ENCODE data around the gene ZGRF1.
"Not testable (repeated sequence)": the region's sequence is repeated elsewhere in the genome, so short reads cannot be mapped to it uniquely, and the experiment has no call there.

Gene ZGRF1

GRCh38 chr4:112636688-112637551 lies at the start of gene ZGRF1, which contains the start of gene LARP7:
Gene ZGRF1, minus strand, starts transcription at chr4:112636909. Its CDS starts 3,733 bp downstream, at chr4:112633176.
Gene LARP7, plus strand, starts transcription at chr4:112637143. Its CDS starts 7,527 bp downstream, at chr4:112644670.
- Histone ChIP-seq H3K4me3 (ENCODE audit: low read depth, low read length) (peak within 1 kb of the TSS; percentile 98), H3K9me3 (ENCODE audit: control insufficient read depth, insufficient read depth, low read length) (no peaks in the 10 kb centered on the region), H3K4me1 (ENCODE audit: control insufficient read depth, insufficient read depth, low read length) (peaks cover 11% of the 10 kb centered on the region), H3K27me3 (ENCODE audit: control insufficient read depth, insufficient read depth, low read length) (no peaks in the 10 kb centered on the region), H3K36me3 (ENCODE audit: control insufficient read depth, insufficient read depth, low read length) (no peaks in the 10 kb centered on the region), H3K9ac (ENCODE audit: low read depth, low read length) (peak within 1 kb of the TSS; percentile 95)

GRCh38 chr4:112680996-112681395 lies 44.3 kb upstream of the ZGRF1 start:
- H3K4me3 ChIP-seq (ENCODE audit: low read depth, low read length), result no peak overlapping the region
- no peaks in the 10 kb centered on the region for H3K9me3 ChIP-seq (ENCODE audit: control insufficient read depth, insufficient read depth, low read length)
- no peaks in the 10 kb centered on the region for H3K4me1 ChIP-seq (ENCODE audit: control insufficient read depth, insufficient read depth, low read length)
- no peaks in the 10 kb centered on the region for H3K27me3 ChIP-seq (ENCODE audit: control insufficient read depth, insufficient read depth, low read length)
- no peaks in the 10 kb centered on the region for H3K36me3 ChIP-seq (ENCODE audit: control insufficient read depth, insufficient read depth, low read length)
- H3K9ac ChIP-seq (ENCODE audit: low read depth, low read length), result no peak overlapping the region

GRCh38 chr4:112677519-112678091 lies 40.9 kb upstream of the ZGRF1 start:
- Histone ChIP-seq H3K27me3 (ENCODE audit: control insufficient read depth, insufficient read depth, low read length) (no peaks in the 10 kb centered on the region), H3K36me3 (ENCODE audit: control insufficient read depth, insufficient read depth, low read length) (no peaks in the 10 kb centered on the region), H3K4me1 (ENCODE audit: control insufficient read depth, insufficient read depth, low read length) (no peaks in the 10 kb centered on the region), H3K9ac (ENCODE audit: low read depth, low read length) (no peak overlapping the region), H3K9me3 (ENCODE audit: control insufficient read depth, insufficient read depth, low read length) (no peaks in the 10 kb centered on the region), H3K4me3 (ENCODE audit: low read depth, low read length) (no peak overlapping the region)

- Histone ChIP-seq H3K4me1 (ENCODE audit: control insufficient read depth, insufficient read depth, low read length) (no peaks in the 10 kb centered on the region), H3K4me3 (ENCODE audit: low read depth, low read length) (no peak overlapping the region), H3K9ac (ENCODE audit: low read depth, low read length) (no peak overlapping the region), H3K9me3 (ENCODE audit: control insufficient read depth, insufficient read depth, low read length) (no peaks in the 10 kb centered on the region), H3K27me3 (ENCODE audit: control insufficient read depth, insufficient read depth, low read length) (no peaks in the 10 kb centered on the region), H3K36me3 (ENCODE audit: control insufficient read depth, insufficient read depth, low read length) (no peaks in the 10 kb centered on the region)
Measured at GRCh38 chr4:112674376-112674775, 37.7 kb upstream of the ZGRF1 start.

- no peaks in the 10 kb centered on the region for H3K27me3 ChIP-seq (ENCODE audit: control insufficient read depth, insufficient read depth, low read length)
- no peaks in the 10 kb centered on the region for H3K9me3 ChIP-seq (ENCODE audit: control insufficient read depth, insufficient read depth, low read length)
- H3K4me3 ChIP-seq (ENCODE audit: low read depth, low read length), result no peak overlapping the region
- no peaks in the 10 kb centered on the region for H3K4me1 ChIP-seq (ENCODE audit: control insufficient read depth, insufficient read depth, low read length)
- H3K36me3 ChIP-seq (ENCODE audit: control insufficient read depth, insufficient read depth, low read length), result no peaks in the 10 kb centered on the region
- no peak overlapping the region for H3K9ac ChIP-seq (ENCODE audit: low read depth, low read length)
Measured at GRCh38 chr4:112673686-112674085, 37.0 kb upstream of the ZGRF1 start.

GRCh38 chr4:112673076-112673475 lies 36.4 kb upstream of the ZGRF1 start:
- no peaks in the 10 kb centered on the region for H3K36me3 ChIP-seq (ENCODE audit: control insufficient read depth, insufficient read depth, low read length)
- H3K9me3 ChIP-seq (ENCODE audit: control insufficient read depth, insufficient read depth, low read length), result no peaks in the 10 kb centered on the region
- no peak overlapping the region for H3K9ac ChIP-seq (ENCODE audit: low read depth, low read length)
- H3K4me1 ChIP-seq (ENCODE audit: control insufficient read depth, insufficient read depth, low read length), result no peaks in the 10 kb centered on the region
- H3K4me3 ChIP-seq (ENCODE audit: low read depth, low read length), result no peak overlapping the region
- H3K27me3 ChIP-seq (ENCODE audit: control insufficient read depth, insufficient read depth, low read length), result no peaks in the 10 kb centered on the region

GRCh38 chr4:112668131-112668530 lies 31.4 kb upstream of the ZGRF1 start:
- Histone ChIP-seq H3K36me3 (ENCODE audit: control insufficient read depth, insufficient read depth, low read length) (no peaks in the 10 kb centered on the region), H3K9me3 (ENCODE audit: control insufficient read depth, insufficient read depth, low read length) (no peaks in the 10 kb centered on the region), H3K9ac (ENCODE audit: low read depth, low read length) (no peak overlapping the region), H3K4me3 (ENCODE audit: low read depth, low read length) (no peak overlapping the region), H3K27me3 (ENCODE audit: control insufficient read depth, insufficient read depth, low read length) (no peaks in the 10 kb centered on the region), H3K4me1 (ENCODE audit: control insufficient read depth, insufficient read depth, low read length) (no peaks in the 10 kb centered on the region)

GRCh38 chr4:112664611-112665010 lies 27.9 kb upstream of the ZGRF1 start:
- H3K4me3 ChIP-seq (ENCODE audit: low read depth, low read length), result no peak overlapping the region
- no peaks in the 10 kb centered on the region for H3K4me1 ChIP-seq (ENCODE audit: control insufficient read depth, insufficient read depth, low read length)
- H3K36me3 ChIP-seq (ENCODE audit: control insufficient read depth, insufficient read depth, low read length), result no peaks in the 10 kb centered on the region
- H3K9me3 ChIP-seq (ENCODE audit: control insufficient read depth, insufficient read depth, low read length), result no peaks in the 10 kb centered on the region
- H3K27me3 ChIP-seq (ENCODE audit: control insufficient read depth, insufficient read depth, low read length), result no peaks in the 10 kb centered on the region
- no peak overlapping the region for H3K9ac ChIP-seq (ENCODE audit: low read depth, low read length)

- peaks cover 25% of the 10 kb centered on the region for H3K4me1 ChIP-seq (ENCODE audit: control insufficient read depth, insufficient read depth, low read length)
- H3K9ac ChIP-seq (ENCODE audit: low read depth, low read length); H3K9me3 ChIP-seq (ENCODE audit: control insufficient read depth, insufficient read depth, low read length); H3K27me3 ChIP-seq (ENCODE audit: control insufficient read depth, insufficient read depth, low read length); H3K4me3 ChIP-seq (ENCODE audit: low read depth, low read length); H3K36me3 ChIP-seq (ENCODE audit: control insufficient read depth, insufficient read depth, low read length): not testable (repeated sequence)
Measured at GRCh38 chr4:112656115-112656514, 19.4 kb upstream of the ZGRF1 start.

GRCh38 chr4:112655270-112655669 lies 18.6 kb upstream of the ZGRF1 start:
- Histone ChIP-seq H3K9ac (ENCODE audit: low read depth, low read length) (no peak overlapping the region), H3K36me3 (ENCODE audit: control insufficient read depth, insufficient read depth, low read length) (no peaks in the 10 kb centered on the region), H3K9me3 (ENCODE audit: control insufficient read depth, insufficient read depth, low read length) (no peaks in the 10 kb centered on the region), H3K4me3 (ENCODE audit: low read depth, low read length) (no peak overlapping the region), H3K4me1 (ENCODE audit: control insufficient read depth, insufficient read depth, low read length) (peaks cover 25% of the 10 kb centered on the region), H3K27me3 (ENCODE audit: control insufficient read depth, insufficient read depth, low read length) (no peaks in the 10 kb centered on the region)

- peaks cover 7% of the 10 kb centered on the region for H3K36me3 ChIP-seq (ENCODE audit: control insufficient read depth, insufficient read depth, low read length)
- H3K9ac ChIP-seq (ENCODE audit: low read depth, low read length), result no peak overlapping the region
- H3K27me3 ChIP-seq (ENCODE audit: control insufficient read depth, insufficient read depth, low read length), result no peaks in the 10 kb centered on the region
- H3K9me3 ChIP-seq (ENCODE audit: control insufficient read depth, insufficient read depth, low read length), result no peaks in the 10 kb centered on the region
- H3K4me3 ChIP-seq (ENCODE audit: low read depth, low read length), result peak overlapping the region; percentile 50
- H3K4me1 ChIP-seq (ENCODE audit: control insufficient read depth, insufficient read depth, low read length), result peaks cover 25% of the 10 kb centered on the region
Measured at GRCh38 chr4:112652216-112652615, 15.5 kb upstream of the ZGRF1 start.

- Histone ChIP-seq H3K4me3 (ENCODE audit: low read depth, low read length) (peak overlapping the region; percentile 50), H3K9me3 (ENCODE audit: control insufficient read depth, insufficient read depth, low read length) (no peaks in the 10 kb centered on the region), H3K36me3 (ENCODE audit: control insufficient read depth, insufficient read depth, low read length) (peaks cover 13% of the 10 kb centered on the region), H3K4me1 (ENCODE audit: control insufficient read depth, insufficient read depth, low read length) (peaks cover 25% of the 10 kb centered on the region), H3K27me3 (ENCODE audit: control insufficient read depth, insufficient read depth, low read length) (no peaks in the 10 kb centered on the region), H3K9ac (ENCODE audit: low read depth, low read length) (peak overlapping the region; percentile 88)
Measured at GRCh38 chr4:112651641-112652040, 14.9 kb upstream of the ZGRF1 start.
